HG02970 (cell line): ENCODE results near the gene ZMYM2.
"Not testable (repeated sequence)": the region's sequence is repeated elsewhere in the genome, so short reads cannot be mapped to it uniquely, and the experiment has no call there.

Source experiments
- ATAC-seq: cut with Tn5 transposase; IDR thresholded peaks from one replicate; pipeline ENCODE4 v1.9.1; 2021; ENCODE audit warnings: mild to moderate bottlenecking, moderate library complexity, moderate number of reproducible peaks; ENCODE audit not compliant: unreplicated experiment, low FRiP score

ZMYM2 gene

GRCh38 chr13:19981685-19982238, 23.2 kb downstream of the ZMYM2 start:
- ATAC-seq = no peak

DNA sequence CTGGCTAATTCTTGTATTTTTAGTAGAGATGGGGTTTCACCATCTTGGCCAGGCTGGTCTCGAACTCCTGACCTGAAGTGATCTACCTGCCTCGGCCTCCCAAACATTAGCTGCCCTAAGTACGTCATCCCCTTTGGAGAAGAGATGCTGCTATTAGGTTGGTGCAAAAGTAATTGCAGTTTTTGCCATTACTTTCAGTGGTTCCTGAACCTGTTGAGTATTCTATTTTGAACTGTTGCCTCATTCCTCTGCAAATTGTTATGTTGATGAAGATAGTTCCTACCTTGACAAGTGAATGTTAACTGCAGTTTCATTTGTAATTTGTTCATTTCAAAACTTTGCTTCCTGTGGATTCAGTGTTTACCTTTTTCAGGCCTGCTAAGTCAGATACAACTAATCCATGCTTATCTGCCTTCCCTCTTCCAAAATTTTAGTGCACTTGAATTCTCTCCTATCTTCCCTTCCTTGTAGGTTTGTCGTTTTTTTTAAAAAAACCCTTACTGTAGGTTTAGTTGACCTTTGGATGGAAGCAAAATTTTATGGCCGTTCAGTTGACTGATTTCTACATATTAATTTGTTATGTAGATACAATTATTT, 24.0 kb downstream of the ZMYM2 start:
- no peak for ATAC-seq

DNA sequence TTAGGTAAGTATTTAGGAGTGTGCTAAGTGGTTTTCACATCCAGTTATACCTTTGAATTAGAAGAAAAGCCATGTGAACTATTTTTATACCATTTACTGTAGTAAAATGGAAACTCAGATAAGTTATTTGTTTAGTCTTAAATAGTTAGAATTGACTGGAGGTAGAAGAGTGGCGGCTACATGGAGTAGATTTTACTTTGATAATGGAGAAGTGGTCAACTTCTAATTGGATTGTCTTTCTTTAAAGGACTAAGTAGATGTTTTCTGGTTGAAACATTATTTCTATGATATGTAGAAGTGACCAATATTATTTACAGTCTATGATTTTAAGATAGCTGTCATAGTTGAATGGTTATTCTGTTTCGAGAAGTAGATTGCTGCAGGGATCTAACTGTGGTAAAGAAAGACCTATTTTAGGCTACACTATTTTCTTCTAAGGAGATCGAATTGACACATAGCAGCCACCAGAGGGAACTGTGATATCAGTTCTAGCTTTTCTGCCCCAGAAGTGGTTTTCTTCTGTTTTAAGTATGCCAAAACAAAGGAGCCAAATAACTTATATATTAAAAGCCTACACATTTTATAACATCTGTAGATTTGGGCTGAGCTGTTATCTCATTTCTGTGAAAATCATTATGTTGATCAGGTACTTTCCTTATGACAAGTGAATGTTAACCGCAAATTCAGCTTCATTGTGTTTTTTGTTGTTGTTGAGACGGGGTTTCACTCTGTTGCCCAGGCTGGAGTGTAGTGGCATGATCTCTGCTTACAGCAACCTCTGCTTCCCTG, 26.1 kb downstream of the ZMYM2 start:
- ATAC-seq = no peak

- no peak for ATAC-seq
Measured at GRCh38 chr13:19985219-19985556, 26.7 kb downstream of the ZMYM2 start.

DNA sequence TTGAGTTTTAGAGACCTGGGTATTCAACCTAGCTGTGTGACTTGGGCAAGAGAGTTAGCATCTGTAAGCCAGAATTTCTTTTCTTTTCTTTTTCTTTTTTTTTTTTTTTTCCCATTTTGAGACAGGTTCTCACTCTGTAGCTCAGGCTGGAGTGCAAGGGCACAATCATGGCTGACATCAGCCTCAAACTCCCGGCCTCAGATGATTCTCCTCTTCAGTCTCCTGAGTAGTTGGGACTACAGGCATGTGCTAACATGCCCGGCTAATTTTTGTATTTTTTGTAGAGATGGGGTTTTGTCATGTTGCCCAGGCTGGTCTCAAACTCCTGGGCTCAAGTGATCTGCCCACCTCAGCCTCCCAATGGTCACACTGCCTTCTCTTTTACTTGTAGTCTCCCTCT, 33.0 kb downstream of the ZMYM2 start:
- no peak for ATAC-seq

DNA sequence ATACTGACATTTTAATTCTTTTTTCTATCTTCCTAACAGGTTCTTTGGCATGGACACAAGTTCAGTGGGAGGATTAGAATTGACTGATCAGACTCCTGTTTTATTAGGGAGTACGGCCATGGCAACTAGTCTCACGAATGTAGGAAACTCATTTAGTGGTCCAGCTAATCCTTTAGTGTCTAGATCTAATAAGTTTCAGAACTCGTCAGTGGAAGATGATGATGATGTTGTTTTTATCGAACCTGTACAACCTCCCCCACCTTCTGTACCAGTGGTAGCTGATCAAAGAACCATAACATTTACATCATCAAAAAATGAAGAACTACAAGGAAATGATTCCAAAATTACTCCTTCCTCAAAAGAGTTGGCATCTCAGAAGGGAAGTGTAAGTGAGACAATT, 34.5 kb downstream of the ZMYM2 start:
- ATAC-seq = no peak

DNA sequence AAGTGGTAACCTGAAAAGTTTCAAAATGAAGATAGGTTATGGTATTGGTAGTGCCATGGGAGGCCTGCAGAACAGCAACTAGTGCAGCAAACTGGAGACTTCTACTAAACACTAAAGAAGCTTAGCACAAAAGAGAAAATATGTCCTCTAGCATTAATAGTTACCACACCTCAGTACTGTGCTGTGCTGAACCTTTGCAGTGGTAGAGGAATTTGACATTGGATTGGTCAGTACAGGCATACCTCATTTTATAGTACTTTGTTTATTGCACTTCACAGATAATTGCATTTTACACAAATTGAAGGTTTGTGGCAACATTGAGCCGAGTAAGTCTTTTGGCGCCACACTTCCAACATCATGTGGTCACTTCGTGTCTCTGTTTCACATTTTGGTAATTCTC, 40.4 kb downstream of the ZMYM2 start:
- no peak for ATAC-seq

- ATAC-seq = no peak
Measured at GRCh38 chr13:20000062-20000552, 41.6 kb downstream of the ZMYM2 start.

GRCh38 chr13:20001366-20002190, 43.1 kb downstream of the ZMYM2 start:
- no peak for ATAC-seq

GRCh38 chr13:20002787-20003186, 44.3 kb downstream of the ZMYM2 start:
- no peak for ATAC-seq

DNA sequence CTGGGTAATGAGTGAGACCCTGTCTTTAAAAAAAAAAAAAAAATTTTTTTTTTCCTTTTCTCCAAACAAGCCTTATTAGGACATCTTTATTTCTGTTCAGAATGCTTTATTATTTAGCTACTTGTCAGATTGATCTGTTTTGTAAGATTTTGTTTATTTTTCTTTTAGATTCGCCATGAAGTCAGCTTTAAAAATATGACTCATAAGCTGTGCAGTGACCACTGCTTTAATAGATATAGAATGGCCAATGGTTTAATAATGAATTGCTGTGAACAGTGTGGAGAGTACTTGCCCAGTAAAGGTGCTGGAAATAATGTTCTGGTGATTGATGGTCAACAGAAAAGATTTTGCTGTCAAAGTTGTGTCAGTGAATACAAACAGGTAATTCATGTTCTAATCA, 47.7 kb downstream of the ZMYM2 start:
- no peak for ATAC-seq

DNA sequence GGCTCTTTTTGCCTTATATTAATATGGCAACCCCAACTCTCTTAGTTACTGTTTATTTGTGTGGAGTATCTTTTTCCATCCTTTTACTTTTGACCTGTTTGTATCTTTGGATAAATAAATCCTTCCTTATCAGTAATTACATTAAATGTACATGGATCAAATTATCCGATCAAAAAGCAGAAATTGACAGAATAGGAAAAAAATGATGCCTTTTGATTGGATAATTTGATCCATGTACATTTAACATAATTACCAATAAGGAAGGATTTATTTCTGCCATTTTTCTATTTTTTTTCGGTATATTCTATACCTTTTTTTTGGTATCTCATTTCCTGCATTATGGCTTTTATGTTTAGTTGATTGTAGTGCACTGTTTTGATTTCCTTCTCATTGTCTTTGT, 57.2 kb downstream of the ZMYM2 start:
- no peak for ATAC-seq

DNA sequence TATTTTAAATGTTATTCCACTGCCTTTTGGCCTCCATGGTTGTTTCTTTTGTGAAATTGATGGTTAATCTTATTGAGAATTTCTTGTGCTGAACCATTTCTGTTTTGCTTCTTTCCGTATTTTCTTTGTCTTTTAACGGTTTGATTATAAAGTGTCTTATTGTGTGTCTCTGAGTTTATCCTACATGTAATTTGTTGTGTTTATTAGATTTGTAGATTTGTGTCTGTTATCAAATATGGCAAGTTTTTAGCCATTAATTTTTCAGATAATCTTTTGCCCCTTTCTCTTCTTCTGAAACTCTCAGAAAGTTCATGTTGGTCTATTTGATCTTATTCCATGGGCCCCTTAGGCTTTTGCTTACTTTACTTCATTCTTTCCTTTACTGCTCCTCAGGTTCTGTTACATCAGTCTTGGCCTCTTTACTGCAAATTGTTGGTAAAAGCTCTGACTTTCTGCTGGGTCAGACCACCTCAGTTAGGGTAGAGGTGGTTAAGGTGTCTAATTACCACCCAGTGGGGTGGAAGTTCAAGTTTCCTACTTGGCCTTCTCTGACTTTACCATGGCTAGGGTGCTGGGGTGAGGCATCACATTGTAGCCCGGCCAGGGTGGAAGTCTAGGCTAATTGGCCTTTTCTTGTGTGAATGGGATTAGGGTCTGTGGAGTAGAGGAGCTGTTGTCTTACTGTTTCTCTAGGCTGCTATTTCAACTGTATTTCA, 58.3 kb downstream of the ZMYM2 start:
- ATAC-seq = no peak

- ATAC-seq = no peak
Measured at GRCh38 chr13:20017365-20017711, 58.8 kb downstream of the ZMYM2 start.

DNA sequence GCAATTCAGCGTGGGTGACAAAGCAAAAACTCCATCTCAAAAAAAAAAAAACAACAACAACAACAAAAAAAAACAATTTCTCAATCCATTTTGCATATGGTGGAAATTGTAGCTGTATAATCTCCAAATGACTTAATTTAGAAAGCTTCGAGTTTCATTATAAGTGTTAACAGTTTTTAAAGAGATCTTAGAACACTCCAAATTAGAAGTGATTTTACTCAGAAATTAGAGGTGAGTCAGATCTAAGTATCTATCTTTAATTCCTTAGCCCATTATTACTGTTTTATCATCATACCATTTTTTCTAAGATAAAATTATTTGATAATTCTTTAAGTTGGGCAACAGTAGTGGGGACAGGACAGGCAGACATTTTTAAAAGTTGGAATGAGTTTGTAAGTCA, 60.5 kb downstream of the ZMYM2 start:
- no peak for ATAC-seq

DNA sequence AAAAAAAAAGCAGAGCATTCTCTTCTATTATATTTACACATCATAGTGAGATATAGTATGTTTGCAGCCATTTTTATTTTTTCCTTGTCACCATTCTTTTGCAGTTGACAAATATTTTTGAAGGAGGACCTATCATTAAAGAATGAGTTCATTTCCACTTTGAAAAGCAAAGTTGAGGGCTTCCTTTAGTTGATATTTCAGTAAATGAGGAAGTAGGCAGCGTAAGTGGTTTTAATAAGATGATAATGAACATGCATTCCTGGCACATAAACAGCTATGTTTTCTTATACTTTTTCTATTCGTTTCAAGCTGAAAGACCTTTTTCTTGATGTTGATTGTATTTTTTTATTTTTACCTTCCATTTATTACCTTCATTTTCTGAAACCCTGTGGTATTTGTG, 66.2 kb downstream of the ZMYM2 start:
- ATAC-seq = no peak

GRCh38 chr13:20028953-20029352, 70.4 kb downstream of the ZMYM2 start:
- ATAC-seq = no peak

DNA sequence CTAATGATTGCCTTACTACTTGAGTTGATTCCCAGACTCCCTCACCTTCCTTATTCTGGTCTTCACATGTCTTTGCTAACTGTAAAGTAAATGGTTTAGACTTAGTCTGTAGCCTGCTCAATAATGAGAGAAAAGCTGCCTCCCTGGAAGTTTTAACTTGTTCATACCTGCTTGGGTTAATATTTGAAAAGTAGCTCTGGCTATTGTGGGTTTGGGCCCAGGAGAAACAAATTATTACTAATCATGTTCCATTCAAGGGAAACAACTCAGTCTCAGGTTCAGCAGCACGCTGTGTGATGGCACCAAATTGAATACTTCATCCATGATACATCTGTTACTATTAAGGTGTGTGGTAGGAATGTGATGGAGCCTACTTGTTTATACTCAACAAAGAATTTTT, 75.0 kb downstream of the ZMYM2 start:
- no peak for ATAC-seq

DNA sequence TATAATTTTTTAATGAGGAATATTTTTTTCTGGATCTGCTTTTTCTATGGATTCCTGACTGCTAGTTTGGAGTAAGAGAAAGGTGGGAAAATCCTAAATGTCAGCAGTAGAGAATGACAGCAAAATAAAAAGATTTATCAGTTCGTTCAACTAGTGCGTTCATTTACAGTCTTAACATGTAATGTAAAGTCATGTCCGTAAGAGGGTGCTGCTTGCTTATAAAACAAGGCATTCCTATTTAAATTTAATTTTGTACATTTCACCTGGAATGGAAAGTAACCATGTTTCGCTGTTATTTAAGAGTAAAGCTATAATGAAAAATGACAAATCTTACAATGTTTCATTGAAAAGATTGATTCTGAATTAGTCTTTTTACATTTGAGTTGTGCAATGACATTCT, 76.6 kb downstream of the ZMYM2 start:
- ATAC-seq = no peak

GRCh38 chr13:20037908-20038307, 79.4 kb downstream of the ZMYM2 start:
- ATAC-seq = no peak

GRCh38 chr13:20042603-20043002, 84.1 kb downstream of the ZMYM2 start:
- not testable (repeated sequence) for ATAC-seq
